Medulla oblongata (tissue), 1 donor: ENCODE measurements around the gene UBASH3A.

Source experiments
- DNase-seq: peaks from one replicate; pipeline ENCODE4 v3.0.0-alpha.2; 2015; ENCODE audit errors: extremely low spot score

The UBASH3A gene

DNA sequence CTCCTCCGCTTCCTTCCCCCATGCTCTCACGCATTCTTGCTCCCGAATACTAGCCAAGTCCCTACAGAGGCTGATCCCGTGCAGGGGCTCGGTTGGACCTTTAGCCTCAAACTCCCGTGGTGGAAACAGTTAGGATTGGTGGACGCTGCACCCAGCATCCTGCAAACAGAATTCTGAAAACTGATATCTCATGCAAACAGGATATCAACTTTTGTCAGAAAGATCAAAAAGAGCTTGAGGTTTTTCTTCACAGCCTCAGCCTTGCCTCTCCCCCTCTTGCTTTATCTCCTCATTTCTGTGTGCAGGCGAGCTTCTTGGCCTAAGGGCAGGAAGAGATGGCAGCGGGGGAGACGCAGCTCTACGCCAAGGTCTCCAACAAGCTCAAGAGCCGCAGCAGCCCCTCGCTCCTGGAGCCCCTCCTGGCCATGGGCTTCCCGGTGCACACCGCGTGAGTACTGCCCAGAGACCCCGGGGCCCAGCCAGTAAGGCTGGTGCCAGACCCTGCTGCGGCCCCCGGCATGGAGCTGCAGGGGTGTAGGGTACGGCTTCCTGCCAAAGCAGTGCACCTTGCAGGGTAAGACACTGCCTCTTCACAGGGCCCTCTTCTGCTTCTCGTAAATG lies at the start of gene UBASH3A:
UBASH3A (plus strand) TSS at position 292 of the 621 bp plus-strand sequence; CDS start at position 336, 44 bp downstream.
- DNase-seq, result no peak

DNA sequence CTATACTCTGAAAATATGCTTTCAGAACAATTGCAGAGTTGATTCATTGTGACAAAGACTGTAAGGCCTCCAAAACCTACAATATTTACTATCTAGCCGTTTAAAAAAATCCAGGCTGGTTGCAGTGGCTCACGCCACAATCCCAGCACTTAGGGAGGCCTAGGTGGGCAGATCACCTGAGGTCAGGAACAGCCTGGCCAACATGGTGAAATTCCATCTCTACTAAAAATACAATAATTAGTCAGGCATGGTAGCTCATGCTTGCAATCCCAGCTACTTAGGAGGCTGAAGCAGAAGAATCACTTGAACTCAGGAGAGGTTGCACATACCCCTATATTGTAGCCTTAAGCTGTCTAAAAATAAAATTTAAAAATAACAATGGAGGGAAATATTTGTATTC lies 47.7 kb upstream of the UBASH3A start:
- DNase-seq, result no peak

GRCh38 chr21:42356650-42357049 lies 47.1 kb upstream of the UBASH3A start:
- no peak for DNase-seq

DNA sequence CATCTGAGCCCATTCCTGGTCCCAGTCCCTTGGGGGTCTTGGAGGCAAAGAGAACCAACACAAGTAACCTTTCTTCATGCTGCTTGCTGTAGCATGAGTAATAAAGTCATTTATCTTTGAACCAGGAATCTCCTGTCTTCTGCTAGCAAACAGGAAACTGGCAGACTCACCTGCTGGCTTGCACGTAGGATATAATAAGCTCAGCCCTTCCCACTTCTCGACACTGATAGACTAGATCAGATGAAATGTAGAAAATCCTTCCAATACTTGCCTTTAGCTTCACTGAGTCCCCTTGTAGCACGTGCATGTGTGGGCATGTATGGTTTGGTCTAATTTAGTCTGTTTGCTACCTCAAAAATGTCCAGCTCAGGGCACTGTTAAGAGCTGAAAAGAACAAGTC lies 46.4 kb upstream of the UBASH3A start:
- DNase-seq, result no peak

DNA sequence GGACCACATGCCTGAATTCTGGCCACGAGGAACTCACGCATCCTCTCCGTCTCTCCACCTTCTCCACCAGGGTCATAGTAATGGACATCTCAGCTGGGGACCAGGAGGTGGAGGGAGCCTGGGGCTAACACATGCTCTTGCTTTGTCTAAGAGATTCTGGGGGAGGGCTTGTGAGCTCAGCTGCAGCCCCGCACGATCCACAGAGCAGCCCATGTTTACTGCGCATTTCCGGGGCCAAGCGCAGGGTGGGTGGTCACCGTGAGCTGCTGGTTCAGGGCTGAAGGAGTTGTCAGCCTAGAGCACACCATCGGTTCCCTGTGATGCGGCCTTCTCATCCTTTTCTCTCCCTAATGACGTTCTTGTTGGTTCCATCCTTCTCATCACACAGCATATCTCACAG lies 45.4 kb upstream of the UBASH3A start:
- no peak for DNase-seq

GRCh38 chr21:42358937-42359336 lies 44.8 kb upstream of the UBASH3A start:
- no peak for DNase-seq

DNA sequence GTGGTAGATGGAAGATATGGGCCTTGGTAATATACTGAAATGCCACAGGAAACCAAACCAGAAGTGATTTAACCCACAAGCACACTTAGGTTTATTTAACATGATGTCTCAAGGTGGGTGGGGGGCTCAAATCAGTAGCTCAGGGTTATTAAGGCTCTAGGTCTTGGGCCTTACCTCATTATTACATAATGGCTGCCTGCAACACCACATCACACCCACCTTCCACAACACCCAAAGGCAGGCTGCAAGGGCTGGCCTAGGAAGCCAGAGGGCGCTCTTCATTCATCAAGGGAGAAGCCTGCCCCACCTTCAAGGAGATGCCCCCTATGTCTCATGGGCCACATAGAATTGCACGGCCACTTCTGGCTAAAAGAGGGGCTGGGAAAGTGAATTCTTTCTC lies 43.4 kb upstream of the UBASH3A start:
- no peak for DNase-seq

DNA sequence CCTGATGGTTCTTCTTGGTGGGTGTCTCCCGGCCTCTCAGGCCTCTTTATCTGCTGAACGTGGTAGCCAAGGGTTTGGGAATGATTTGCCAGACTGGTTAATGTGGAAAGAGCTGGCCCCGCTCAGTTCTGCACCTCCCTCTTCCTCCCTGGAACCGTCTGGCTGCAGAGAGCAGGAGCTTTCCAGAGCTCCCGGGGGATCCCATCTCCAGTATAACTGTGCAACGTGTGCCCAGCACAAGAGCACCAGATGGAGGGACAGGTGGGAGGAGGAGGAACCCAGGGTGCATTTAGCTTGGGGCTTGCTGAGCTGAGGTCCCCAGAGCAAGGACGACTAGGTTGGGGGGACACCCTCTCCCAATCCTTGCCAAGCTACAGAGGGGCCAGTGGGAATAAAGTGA lies 42.4 kb upstream of the UBASH3A start:
- no peak for DNase-seq

- DNase-seq, result no peak
Observed at GRCh38 chr21:42362198-42362597, 41.5 kb upstream of the UBASH3A start.

DNA sequence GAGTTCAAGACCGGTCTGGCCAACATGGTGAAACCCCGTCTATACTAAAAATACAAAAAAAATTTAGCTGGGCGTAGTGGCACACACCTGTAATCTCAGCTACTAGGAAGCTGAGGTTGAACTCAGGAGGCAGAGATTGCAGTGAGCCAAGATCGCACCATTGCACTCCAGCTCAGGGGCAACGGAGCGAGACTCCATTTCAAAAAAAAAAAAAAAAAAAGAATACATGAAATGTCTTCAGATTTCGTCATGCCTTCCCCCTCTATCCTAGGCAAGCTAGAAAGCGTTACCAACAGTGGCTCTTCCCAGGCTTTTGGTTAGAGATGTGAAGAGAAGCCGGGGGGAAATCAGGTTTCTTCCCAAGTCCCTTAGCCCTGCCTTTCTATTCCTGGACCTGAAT lies 41.0 kb upstream of the UBASH3A start:
- no peak for DNase-seq

GRCh38 chr21:42363312-42363711 lies 40.4 kb upstream of the UBASH3A start:
- DNase-seq, result no peak

GRCh38 chr21:42364304-42364865 lies 39.3 kb upstream of the UBASH3A start:
- DNase-seq, result no peak

- DNase-seq, result no peak
Observed at GRCh38 chr21:42365770-42366169, 37.9 kb upstream of the UBASH3A start.

GRCh38 chr21:42366292-42367010 lies 37.3 kb upstream of the UBASH3A start, which contains the start of gene TFF1:
TSS of gene TFF1 (minus strand) at chr21:42366535. CDS start at chr21:42366495, 40 bp downstream.
- no peak for DNase-seq

- no peak for DNase-seq
Observed at GRCh38 chr21:42367367-42368165, 36.1 kb upstream of the UBASH3A start.

DNA sequence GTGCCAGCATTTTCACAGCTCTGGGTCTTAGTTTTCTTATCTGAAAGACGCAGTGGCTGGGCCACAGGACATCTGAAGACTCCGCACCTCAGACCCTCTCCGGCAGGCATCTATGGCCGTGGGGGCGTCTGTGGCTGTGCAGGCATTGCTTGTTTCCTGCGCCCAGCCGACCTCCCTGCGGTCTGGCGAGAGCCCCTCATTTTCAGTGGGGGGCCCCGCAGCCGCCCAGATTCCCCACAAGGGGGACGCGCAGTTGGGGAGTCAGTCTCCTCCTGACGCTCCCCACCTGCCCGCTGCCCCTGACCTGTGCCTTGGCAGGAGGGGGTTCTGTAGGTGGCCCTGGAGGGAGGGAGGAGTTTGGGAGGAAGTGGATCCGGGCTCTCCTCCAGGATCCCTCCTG lies 33.9 kb upstream of the UBASH3A start:
- no peak for DNase-seq

DNA sequence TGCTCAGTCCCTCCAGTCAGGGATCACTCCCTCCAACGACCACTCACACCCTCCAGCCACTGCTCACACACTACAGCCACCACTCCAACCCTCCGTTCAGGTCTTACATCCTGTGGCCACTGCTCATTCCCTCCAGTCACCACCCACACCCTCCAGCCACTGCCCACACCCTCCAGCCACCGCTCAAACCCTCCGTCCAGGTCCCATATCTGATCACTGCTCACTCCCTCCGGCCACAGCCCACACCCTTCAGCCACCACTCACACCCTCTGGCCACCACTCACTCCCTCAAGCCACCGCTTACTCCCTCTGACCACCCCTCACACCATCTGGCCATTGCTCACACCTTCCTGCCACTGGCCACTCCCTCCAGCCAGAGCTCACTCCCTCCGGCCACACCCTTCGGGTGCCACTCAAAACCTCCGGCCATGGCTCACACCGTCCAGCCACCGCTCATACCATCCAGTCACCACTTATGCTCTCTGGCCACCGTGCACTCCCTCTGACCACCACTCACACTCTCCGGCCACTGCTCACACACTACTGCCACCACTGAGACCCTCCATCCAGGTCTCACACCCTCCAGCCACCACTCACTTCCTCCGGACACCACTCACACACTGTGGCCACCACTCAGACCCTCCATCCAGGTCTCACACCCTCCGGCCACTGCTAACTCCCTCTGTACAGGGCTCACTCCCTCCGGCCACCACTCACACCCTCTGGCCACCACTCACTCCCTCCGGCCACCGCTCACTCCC lies 32.6 kb upstream of the UBASH3A start:
- no peak for DNase-seq

- DNase-seq, result no peak
Observed at GRCh38 chr21:42373196-42373907, 30.4 kb upstream of the UBASH3A start.

GRCh38 chr21:42373908-42374455 lies 29.7 kb upstream of the UBASH3A start:
- DNase-seq, result no peak

GRCh38 chr21:42374457-42374856 lies 29.2 kb upstream of the UBASH3A start:
- DNase-seq, result no peak
